Uterus (tissue), 2 donors: ENCODE data around the gene GLYATL1.

Experiments
- POLR2A ChIP-seq, 2 donors: fragments of 450-650 bp; IDR thresholded peaks; one replicate each; pipeline ENCODE4 v1.6.1; 2016; ENCODE audit warnings: antibody characterized with exemption in 2 of 2, mild to moderate bottlenecking in 1 of 2, moderate library complexity in 1 of 2
- TF ChIP-seq, protein P1 (sequence below), 4 experiments: fragments of 200-600 bp in 2 of 4; fragments of 450-650 bp in 2 of 4; sonication (generic) in 2 of 4; IDR thresholded peaks; one replicate each; pipeline ENCODE4 v1.5.1; 2016 to 2019; ENCODE audit warnings: antibody characterized with exemption in 4 of 4, mild to moderate bottlenecking in 2 of 4, moderate library complexity in 1 of 4

- TF ChIP-seq, protein P1, sequence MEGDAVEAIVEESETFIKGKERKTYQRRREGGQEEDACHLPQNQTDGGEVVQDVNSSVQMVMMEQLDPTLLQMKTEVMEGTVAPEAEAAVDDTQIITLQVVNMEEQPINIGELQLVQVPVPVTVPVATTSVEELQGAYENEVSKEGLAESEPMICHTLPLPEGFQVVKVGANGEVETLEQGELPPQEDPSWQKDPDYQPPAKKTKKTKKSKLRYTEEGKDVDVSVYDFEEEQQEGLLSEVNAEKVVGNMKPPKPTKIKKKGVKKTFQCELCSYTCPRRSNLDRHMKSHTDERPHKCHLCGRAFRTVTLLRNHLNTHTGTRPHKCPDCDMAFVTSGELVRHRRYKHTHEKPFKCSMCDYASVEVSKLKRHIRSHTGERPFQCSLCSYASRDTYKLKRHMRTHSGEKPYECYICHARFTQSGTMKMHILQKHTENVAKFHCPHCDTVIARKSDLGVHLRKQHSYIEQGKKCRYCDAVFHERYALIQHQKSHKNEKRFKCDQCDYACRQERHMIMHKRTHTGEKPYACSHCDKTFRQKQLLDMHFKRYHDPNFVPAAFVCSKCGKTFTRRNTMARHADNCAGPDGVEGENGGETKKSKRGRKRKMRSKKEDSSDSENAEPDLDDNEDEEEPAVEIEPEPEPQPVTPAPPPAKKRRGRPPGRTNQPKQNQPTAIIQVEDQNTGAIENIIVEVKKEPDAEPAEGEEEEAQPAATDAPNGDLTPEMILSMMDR (IDR thresholded peaks at IDR 0.05) = no peak
- no peak for TF ChIP-seq POLR2A (IDR thresholded peaks at IDR 0.05)
These were observed 8.4 kb upstream of the GLYATL1 start for GRCh38 chr11:58930926-58931325.
